Measurements from ENCODE around the gene COG4.

The COG4 gene

DNA sequence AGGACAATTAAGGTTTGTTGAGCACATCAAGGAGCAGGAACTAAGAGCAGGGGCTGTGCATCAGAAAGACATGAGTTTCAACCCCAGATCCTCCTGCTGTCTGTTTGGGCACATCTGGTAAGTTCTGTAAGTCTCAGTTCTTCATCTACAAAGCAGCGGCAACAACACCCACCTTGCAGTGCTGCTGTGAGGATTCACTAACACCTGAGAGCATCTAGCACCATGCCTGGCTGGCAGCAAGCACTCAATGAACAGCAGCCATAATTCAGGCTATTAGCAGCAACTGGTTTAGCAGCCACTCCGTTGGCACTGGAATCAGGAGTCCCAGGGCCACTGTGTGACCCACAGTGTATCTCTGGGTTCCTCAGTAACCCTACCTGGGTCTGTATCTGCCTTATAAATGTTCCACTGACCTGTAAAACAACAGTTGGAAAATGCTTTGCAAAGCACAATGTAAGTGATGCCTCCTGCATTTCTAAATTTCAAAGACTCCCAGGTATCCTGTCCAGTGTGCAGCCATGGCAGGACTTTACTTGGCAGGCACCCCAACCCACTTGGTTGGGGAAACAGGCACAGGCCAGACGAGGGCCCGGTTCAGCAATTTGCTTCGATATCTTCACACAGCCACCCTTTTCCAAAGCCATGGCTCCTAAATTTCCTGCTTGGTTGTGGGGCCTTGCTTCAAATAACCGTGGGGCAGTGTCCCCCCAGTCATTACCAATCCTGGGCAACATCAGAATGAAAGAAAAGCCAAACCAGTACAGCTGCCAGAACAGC lies 88.7 kb downstream of the COG4 start:
- no peak for DNase-seq (ENCODE audit: low read depth in 3 of 3, low spot score in 1 of 3)

DNA sequence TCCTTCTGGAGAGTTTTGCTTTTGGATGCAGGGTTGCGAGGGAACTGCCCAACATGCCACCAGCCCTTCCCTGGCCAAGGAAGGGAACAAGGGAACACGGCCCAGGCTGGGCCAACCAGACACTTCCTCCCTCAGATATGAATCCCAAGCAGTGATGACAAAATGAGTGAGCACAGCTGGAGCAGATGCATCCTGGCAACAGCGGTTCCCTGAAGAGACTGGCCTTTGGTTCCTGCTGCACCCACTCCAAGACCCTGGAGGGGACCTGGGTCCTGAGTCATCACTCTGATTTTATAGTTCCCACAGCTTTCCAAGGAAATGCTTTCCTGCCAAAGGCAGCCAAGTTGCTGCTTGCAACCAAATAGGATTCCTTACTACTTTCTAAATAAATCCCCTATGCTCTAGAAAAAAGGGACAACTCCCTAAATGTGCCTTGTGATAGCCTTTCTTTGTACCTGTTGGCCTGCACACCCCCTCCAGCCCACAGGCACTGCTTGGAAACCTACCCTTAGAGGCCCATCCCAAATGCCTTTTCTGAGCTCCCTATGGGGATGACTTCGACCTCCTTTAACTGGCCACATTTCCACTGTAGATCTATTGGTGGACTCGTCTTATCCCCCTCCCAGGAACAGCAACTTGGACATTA lies 89.8 kb downstream of the COG4 start:
- DNase-seq (ENCODE audit: low read depth in 3 of 3, low spot score in 1 of 3) = no peak

DNA sequence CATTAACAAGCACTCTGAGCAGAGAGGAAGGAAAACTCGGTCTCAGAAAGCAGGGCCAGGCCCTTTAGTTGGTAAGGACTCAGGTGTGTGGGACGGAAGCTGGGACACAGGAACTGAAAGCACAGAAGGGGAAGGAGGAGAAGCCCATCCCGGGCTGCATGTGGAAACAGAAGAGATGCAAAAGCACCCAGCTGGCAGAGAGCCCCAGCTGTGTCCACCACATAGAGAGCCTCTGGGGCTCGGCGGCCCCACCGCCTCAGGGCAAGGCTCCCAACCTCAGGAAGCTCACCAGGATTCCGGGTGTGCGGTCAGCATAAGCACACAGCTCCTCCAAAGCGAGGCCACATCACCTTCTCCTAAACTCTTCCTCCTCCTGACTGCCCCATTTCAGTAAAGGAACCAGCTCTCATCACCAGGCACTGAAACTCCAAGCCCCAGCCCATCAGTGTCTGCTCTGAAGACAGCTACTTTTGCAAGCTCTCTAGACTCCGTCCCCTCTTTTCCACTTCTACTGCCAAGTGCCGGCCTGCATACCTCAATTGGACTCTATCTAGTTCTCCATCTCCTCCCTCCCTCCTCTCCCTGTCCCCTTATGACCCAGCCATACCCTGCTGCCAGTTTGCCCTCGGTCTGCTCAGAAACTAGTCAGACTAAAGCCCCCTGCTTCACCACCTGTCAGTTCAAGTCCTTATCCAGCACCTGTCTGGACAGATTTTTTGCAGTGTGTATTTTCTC lies 90.5 kb downstream of the COG4 start:
- DNase-seq (ENCODE audit: low read depth in 3 of 3, low spot score in 1 of 3) = no peak

DNA sequence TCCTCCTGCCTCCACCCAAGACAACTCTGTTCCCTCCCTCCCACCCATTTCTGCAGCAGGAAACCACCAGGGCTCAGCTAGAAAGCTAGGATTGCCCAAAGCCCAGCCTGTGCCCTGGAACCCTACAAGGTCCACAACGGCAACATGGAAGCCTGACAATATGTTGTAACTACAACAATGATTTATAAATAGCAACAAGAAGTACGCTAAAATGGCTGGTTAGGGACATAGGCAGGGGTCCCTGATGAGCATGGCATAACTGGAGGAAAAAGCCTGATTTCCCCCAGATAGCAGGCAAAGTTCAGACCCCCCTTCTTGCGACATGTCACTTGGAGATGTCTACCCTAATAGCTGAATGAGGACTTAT lies 91.0 kb downstream of the COG4 start:
- DNase-seq (ENCODE audit: low read depth in 3 of 3, low spot score in 1 of 3) = no peak

DNA sequence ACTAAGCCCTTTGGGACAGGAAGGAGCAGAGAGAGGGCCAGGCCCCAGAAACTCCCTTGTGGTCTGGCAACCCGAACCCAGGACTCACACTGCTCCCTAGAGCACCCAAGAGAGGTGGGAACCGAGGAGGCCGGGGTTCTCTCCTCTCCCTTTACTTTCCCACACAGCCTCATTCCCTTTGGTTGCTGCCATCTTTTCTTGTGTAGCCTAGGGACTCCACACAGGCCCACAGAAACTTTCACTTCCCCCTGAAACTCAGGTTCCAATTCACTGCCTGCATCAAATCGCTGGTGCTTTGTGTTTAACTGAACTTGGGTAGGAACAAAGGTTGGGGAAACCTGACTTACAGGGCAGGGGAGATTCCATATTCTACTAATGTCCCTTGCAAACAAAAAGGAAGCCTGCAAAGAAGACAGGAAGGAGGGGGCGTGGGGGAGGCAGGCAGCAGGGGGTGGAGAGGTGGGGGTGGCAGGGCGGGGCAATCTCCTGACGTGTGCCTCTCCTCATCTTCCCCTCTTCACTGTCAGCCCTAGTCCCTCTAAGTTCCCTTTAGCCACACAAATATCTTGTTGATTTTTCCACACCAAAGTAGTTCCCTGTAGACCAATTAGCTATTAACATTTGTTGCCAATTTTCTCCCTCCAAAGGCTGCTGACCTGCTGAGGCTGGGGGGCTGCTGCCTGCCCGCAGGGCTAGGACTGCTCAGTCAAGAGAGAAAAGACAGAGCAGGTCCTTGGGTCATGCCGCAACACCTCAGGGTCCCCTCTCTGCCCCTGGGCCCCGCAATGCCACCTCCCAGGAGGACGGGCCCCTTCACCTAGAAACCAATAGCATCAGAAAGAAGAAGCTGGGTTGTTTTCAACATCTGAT lies 92.5 kb downstream of the COG4 start:
- DNase-seq (ENCODE audit: low read depth in 3 of 3, low spot score in 1 of 3) = peak in 2 of 3 donors; percentile 11 to 42

Data from stimulated activated CD4-positive, alpha-beta T cell treated with anti-CD3 and anti-CD28 coated beads, TNF-alpha, amount 100 ng/mL, for 1 hour (primary cell).